ENCODE data around the gene LYZ.
"Not testable (repeated sequence)": the region's sequence is repeated elsewhere in the genome, so short reads cannot be mapped to it uniquely, and the experiment has no call there.

Gene LYZ

DNA sequence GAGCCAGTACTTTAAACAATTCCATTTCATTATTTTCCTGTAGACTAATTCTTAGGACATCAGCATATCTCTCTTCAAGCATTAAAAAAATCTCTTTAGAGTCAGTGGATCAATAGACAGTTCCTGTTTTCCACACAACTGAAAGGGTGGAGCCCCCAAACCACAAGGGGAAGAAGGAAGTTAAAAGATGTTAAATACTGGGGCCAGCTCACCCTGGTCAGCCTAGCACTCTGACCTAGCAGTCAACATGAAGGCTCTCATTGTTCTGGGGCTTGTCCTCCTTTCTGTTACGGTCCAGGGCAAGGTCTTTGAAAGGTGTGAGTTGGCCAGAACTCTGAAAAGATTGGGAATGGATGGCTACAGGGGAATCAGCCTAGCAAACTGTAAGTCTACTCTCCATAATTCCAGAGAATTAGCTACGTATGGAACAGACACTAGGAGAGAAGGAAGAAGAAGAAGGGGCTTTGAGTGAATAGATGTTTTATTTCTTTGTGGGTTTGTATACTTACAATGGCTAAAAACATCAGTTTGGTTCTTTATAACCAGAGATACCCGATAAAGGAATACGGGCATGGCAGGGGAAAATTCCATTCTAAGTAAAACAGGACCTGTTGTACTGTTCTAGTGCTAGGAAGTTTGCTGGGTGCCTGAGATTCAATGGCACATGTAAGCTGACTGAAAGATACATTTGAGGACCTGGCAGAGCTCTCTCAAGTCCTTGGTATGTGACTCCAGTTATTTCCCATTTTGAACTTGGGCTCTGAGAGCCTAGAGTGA lies at the start of gene LYZ:
Gene LYZ, plus strand, starts transcription at position 220 of the 777 bp plus-strand sequence. Its CDS starts 28 bp downstream, at position 248.
- peak within 1 kb of the TSS; percentile 27 to 99 (median 76); a peak in 20 of 22 replicates for H3K4me2 ChIP-seq
- H4K20me1 ChIP-seq, result peaks cover 0 to 34% (median 0%) of the 10 kb centered on the region in 11 experiments; a peak in 5 of 22 replicates
- TF ChIP-seq Cebpa-rat (IDR thresholded peaks at IDR 0.05), result no peak
- H3K9me3 ChIP-seq (replicated peaks in 1 of 11), result no peaks in the 10 kb centered on the region
- H3K27me3 ChIP-seq, result no peaks in the 10 kb centered on the region
- H3K9ac ChIP-seq, result peak within 1 kb of the TSS in 7 of 11 experiments; percentile 16 to 87 (median 81); a peak in 14 of 22 replicates
- H3K4me3 ChIP-seq, result peak within 1 kb of the TSS in 7 of 10 experiments; percentile 34 to 73 (median 66); a peak in 14 of 20 replicates
- peaks cover 0 to 35% (median 13%) of the 10 kb centered on the region in 11 experiments; a peak in 12 of 22 replicates for H3K36me3 ChIP-seq
- H3K27ac ChIP-seq, result peak within 1 kb of the TSS in 9 of 11 experiments; percentile 5 to 93 (median 84); a peak in 17 of 22 replicates
- H3K4me1 ChIP-seq, result peaks cover 7 to 79% (median 28%) of the 10 kb centered on the region in 10 experiments; a peak in 19 of 20 replicates

DNA sequence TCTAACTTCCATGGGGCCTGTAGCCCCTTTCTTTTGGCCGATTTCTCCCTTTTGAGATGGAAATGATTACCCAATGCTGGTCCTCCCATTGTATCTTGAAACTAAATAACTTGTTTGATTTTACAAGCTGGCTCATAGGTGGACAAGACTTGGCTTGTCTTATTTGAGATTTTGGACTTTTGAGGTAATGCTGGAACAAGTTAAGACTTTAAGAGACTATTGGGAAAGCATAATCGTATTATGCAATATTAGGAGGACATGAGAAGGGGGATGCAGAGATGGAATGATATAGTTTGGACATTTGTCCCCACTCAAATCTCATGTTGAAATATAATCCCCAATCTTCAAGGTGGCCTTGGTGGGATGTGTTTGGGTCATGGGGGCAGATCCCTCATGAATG lies 49.2 kb upstream of the LYZ start:
- no peak overlapping the region for H3K4me3 ChIP-seq
- no peak overlapping the region for H3K4me2 ChIP-seq
- no peak overlapping the region for H3K9ac ChIP-seq
- no peaks in the 10 kb centered on the region for H4K20me1 ChIP-seq
- no peaks in the 10 kb centered on the region for H3K36me3 ChIP-seq
- H3K9me3 ChIP-seq (replicated peaks in 1 of 11), result peaks cover 15 to 27% (median 22%) of the 10 kb centered on the region in 11 experiments
- no peaks in the 10 kb centered on the region for H3K27me3 ChIP-seq
- no peak for TF ChIP-seq Cebpa-rat (IDR thresholded peaks at IDR 0.05)
- no peak overlapping the region for H3K27ac ChIP-seq
- no peaks in the 10 kb centered on the region for H3K4me1 ChIP-seq

DNA sequence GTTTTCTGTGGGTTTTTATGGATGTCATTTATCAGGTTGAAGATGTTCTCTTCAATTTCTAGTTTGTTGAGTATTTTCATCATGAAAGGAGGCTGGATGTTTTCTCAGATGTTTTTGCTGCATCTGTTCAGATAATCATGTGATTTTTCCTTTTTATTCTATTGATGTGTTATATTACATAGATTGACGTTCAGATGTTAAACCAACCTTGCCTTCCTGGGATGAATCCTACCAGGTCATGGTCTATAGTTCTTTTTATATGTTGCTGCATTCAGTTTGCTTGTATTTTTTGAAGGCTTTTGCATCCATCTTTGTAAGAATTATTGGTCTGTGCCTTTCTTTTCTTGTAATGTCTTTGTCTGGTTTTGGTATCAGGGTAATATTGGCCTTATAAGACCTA lies 43.9 kb upstream of the LYZ start:
- Histone ChIP-seq H4K20me1 (no peaks in the 10 kb centered on the region), H3K4me2 (no peak overlapping the region)
- no peak for TF ChIP-seq Cebpa-rat (IDR thresholded peaks at IDR 0.05)

DNA sequence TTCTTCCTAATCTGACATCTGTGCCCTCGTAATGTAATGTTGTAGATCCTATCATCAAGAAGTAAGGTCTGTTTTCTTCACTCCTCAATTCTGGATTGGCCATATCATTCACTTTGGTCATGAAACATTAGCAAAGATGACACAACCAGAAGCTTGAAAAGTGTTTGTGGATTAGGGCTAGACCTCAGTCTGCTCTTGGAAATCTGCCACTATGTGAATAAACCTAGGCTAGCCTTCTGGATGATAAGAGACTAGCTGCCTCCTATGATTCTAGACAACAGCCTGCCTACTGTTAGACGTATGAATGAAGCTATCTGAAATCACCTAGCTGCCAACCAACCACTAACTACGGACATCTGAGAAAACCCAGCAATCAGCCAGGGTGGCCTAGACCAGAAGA lies 38.7 kb upstream of the LYZ start:
- Histone ChIP-seq H3K9me3 (replicated peaks in 1 of 11) (peaks cover 22 to 38% (median 29%) of the 10 kb centered on the region in 11 experiments), H3K36me3 (no peaks in the 10 kb centered on the region; a peak in 1 of 22 replicates), H4K20me1 (no peaks in the 10 kb centered on the region), H3K4me2 (no peak overlapping the region), H3K4me3 (no peak overlapping the region), H3K4me1 (no peaks in the 10 kb centered on the region), H3K9ac (no peak overlapping the region), H3K27me3 (no peaks in the 10 kb centered on the region), H3K27ac (no peak overlapping the region)
- TF ChIP-seq Cebpa-rat (IDR thresholded peaks at IDR 0.05), result no peak

More for the DNA sequence above, 43.9 kb upstream of the LYZ start:
- Histone ChIP-seq H3K4me3 (no peak overlapping the region), H3K27ac (no peak overlapping the region), H3K9me3 (replicated peaks in 1 of 11) (peaks cover 22 to 36% (median 30%) of the 10 kb centered on the region in 11 experiments), H3K4me1 (no peaks in the 10 kb centered on the region), H3K36me3 (no peaks in the 10 kb centered on the region; a peak in 1 of 22 replicates), H3K27me3 (no peaks in the 10 kb centered on the region), H3K9ac (no peak overlapping the region)

DNA sequence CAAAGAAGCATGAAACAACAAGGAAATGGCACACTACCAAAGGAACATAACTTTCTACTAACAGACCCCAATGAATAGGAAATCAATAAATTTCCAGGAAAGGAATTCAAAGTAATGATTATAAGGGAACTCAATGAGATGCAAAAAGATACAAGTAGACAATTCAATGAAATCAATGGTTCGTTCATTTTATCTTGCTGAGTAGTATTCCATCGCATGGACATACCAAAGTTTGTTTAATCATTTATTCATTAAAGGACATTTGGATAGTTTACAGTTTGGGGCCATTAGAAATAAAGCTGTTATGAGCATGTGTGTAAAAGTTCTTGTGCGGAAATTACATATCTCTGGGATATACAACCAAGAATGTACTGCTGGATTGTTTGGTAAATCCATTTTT lies 35.0 kb upstream of the LYZ start:
- no peak for TF ChIP-seq Cebpa-rat (IDR thresholded peaks at IDR 0.05)
- Histone ChIP-seq H3K4me3 (no peak overlapping the region), H3K27ac (no peak overlapping the region), H4K20me1 (no peaks in the 10 kb centered on the region), H3K4me1 (no peaks in the 10 kb centered on the region), H3K27me3 (no peaks in the 10 kb centered on the region), H3K9me3 (replicated peaks in 1 of 11) (peaks cover 37 to 50% (median 44%) of the 10 kb centered on the region in 11 experiments), H3K9ac (no peak overlapping the region), H3K36me3 (no peaks in the 10 kb centered on the region), H3K4me2 (no peak overlapping the region)

DNA sequence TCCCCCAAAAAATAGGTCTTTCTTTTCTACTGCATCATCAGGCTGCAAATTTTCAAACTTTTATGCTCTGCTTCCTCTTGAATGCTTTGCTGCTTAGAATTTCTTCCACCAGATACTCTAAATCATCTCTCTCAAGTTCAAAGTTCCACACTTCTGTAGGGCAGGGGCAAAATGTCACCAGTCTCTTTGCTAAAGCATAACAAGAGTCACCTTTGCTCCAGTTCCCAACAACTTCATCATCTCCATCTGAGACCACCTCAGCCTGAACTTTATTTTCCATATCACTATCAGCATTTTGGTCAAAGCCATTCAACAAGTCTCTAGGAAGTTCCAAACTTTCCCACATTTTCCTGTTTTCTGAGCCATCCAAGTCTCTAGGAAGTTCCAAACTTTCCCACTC lies 31.4 kb upstream of the LYZ start:
- H3K36me3 ChIP-seq, H4K20me1 ChIP-seq, H3K4me2 ChIP-seq, H3K27me3 ChIP-seq, H3K27ac ChIP-seq, H3K9ac ChIP-seq, H3K4me3 ChIP-seq: not testable (repeated sequence)
- H3K9me3 ChIP-seq (replicated peaks in 1 of 11), result peaks cover 51 to 73% (median 64%) of the 10 kb centered on the region in 11 experiments
- peaks cover 7 to 18% (median 13%) of the 10 kb centered on the region in 10 experiments for H3K4me1 ChIP-seq

DNA sequence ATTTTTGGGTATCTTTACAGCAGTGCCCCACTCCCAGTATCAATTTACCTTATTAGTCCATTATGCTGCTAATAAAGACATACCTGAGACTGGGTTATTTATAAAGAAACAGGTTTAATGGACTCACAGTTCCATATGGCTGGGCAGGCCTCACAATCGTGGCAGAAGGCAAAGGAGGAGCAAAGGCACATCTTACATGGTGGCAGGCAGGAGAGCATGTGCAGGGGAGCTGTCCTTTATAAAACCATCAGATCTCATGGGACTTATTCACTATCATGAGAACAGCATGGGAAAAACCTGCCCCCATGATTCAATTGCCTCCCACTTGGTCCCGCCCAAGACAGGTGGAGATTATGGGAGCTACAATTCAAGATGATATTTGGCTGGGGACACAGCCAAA lies 30.9 kb upstream of the LYZ start:
- H3K4me3 ChIP-seq, H3K9ac ChIP-seq, H4K20me1 ChIP-seq, H3K27me3 ChIP-seq, H3K36me3 ChIP-seq, H3K27ac ChIP-seq, H3K4me2 ChIP-seq: not testable (repeated sequence)
- H3K4me1 ChIP-seq, result peaks cover 9 to 23% (median 18%) of the 10 kb centered on the region in 10 experiments
- peaks cover 51 to 75% (median 66%) of the 10 kb centered on the region in 11 experiments for H3K9me3 ChIP-seq (replicated peaks in 1 of 11)

DNA sequence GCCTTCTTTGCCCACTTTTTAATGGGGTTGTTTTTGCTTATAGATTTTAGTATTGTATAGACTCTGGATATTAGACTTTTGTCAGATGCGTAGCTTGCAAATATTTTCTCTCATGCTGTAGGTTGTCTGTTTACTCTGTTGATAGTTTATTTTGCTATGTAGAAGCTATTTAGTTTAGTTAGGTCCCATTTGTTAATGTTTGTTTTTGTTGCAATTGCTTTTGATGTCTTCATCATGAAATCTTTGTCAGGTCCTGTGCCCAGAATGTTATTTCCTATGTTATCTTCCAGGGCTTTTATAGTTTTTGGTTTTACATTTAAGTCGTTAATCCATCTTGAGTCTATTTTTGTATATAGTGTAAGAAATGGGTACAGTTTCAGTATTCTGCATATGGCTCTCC lies 30.0 kb upstream of the LYZ start:
- Histone ChIP-seq H3K9me3 (replicated peaks in 1 of 11) (peaks cover 47 to 76% (median 64%) of the 10 kb centered on the region in 11 experiments), H3K4me2 (no peak overlapping the region), H3K9ac (no peak overlapping the region), H3K27me3 (no peaks in the 10 kb centered on the region), H3K36me3 (no peaks in the 10 kb centered on the region; a peak in 1 of 22 replicates), H4K20me1 (no peaks in the 10 kb centered on the region), H3K27ac (no peak overlapping the region), H3K4me3 (no peak overlapping the region), H3K4me1 (peaks cover 9 to 33% (median 22%) of the 10 kb centered on the region in 10 experiments)
- no peak for TF ChIP-seq Cebpa-rat (IDR thresholded peaks at IDR 0.05)

DNA sequence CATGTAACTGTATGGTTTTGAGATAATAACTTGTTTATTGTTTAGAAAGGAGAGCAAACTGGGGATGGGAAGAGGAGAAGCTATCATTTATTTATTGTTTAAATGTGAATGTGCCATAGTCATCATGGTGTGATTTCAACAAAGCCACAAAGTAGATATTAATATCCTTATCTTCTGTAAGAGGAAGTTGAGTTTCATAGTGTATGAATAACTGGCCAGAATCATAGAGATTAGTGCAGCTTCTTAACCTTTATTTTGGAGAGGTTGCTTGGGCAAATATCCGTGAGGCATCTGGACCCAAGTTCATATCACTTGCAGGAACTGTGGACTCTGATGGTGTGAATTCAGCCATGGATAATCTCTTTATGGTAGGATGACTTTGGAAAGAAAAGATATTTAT lies 26.8 kb upstream of the LYZ start:
- H3K36me3 ChIP-seq, result no peaks in the 10 kb centered on the region; a peak in 1 of 22 replicates
- peak overlapping the region in 5 of 11 experiments; percentile 15 to 73 (median 53); a peak in 8 of 22 replicates for H3K9ac ChIP-seq
- peak overlapping the region; percentile 39 to 85 (median 70); a peak in 21 of 22 replicates for H3K4me2 ChIP-seq

More for the DNA sequence above, 26.8 kb upstream of the LYZ start:
- Histone ChIP-seq H3K4me3 (peak overlapping the region in 2 of 10 experiments; percentile 12 to 28; a peak in 3 of 20 replicates), H3K4me1 (peaks cover 14 to 60% (median 30%) of the 10 kb centered on the region in 10 experiments), H3K27ac (peak overlapping the region in 10 of 11 experiments; percentile 36 to 86 (median 65); a peak in 20 of 22 replicates), H3K9me3 (replicated peaks in 1 of 11) (peaks cover 31 to 59% (median 46%) of the 10 kb centered on the region in 11 experiments), H4K20me1 (no peaks in the 10 kb centered on the region), H3K27me3 (no peaks in the 10 kb centered on the region)
- TF ChIP-seq Cebpa-rat (IDR thresholded peaks at IDR 0.05), result no peak

Measured in BLaER1 treated with 17β-estradiol and CSF1 and Interleukin-3, amounts not matched to agents 10 nM and 100 nM (cell line).